Stimulated activated naive CD4-positive, alpha-beta T cell (primary cell): Measurements from ENCODE around the gene ZBTB17.
"Not testable (repeated sequence)": the region's sequence is repeated elsewhere in the genome, so short reads cannot be mapped to it uniquely, and the experiment has no call there.

Source experiments
- DNase-seq, 6 experiments: peaks; one replicate each; lab custom pipeline; 2025; lab: John Stamatoyannopoulos, UW

The ZBTB17 gene

GRCh38 chr1:15988856-15989736 is 13.2 kb upstream of the ZBTB17 start:
- DNase-seq, result no peak

DNA sequence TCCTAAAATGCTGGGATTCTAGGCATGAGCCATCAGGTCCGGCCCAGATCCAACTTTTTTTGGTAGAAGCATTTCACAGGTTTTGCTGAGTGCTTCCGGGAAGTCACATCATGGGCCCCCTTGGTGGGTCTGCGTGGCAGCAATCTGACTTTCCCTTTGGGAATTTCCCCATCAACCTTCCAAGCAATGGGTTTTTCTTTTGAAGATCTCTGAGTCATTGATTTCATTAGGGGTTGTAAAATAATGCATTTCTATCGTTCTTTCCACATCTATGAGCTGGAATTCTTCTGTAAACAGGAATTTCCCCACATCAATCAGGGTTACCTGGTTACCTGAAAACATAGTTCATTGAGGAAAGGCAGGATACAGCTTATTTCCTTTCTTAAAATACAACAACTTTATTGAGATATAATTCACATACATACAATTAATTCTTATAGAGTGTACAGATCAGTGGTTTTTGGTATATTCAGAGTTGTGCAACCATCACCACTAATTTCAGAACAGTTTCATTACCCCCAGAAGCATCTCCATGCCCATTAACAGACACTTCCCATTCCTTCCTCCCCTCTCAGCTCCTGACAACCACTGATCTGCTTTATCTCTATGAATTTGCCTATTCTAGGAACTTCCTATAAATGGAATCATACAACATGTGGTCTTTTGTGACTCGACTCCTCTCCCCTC is 9.9 kb upstream of the ZBTB17 start:
- no peak for DNase-seq

DNA sequence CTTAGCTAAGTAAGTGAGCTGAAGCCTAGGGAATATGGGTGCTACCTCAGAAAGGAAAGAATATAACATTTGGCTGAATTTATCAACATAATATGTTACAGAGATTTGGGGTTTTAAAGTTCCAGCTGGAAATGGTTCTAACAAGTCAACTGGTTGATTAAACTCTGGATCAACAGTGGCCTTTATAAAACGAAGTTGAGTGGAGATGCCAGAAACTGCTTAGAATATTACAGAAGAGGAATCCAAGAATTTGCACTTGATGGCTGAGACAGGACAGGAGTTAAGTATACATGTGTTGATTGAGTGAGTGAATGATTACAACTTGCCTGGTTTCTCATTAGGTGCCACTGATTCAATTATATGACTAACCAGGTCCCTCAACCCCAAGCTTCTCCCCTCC is 7.4 kb upstream of the ZBTB17 start:
- no peak for DNase-seq

- DNase-seq, result no peak
Measured at GRCh38 chr1:15981679-15982078, 5.8 kb upstream of the ZBTB17 start.

GRCh38 chr1:15977947-15978346 is 2.0 kb upstream of the ZBTB17 start:
- DNase-seq, result not testable (repeated sequence)

DNA sequence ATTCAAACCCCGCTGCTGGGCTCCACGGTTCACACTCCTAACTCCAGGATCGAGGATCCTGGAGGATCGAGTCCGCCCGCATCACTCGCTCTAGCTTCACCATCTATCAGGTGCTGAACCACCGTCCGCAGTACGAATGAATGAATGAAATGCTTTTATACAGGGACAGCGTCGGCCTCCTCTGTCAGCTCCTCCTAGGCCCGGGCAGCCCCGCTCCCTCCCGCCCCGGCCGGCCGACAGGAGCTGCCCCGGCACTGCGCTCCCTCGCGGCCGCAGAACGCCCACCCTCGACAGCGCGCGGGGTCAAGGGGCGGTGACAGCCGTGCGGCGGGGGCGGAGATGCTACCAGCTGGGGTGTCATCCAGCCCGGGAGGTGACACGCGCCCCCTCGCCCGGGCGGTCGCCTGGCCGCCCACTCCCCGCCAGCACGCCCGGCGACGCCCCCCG is 520 bp downstream of the ZBTB17 start:
- DNase-seq, result peak in 2 of 6 experiments; percentile 54 to 74

DNA sequence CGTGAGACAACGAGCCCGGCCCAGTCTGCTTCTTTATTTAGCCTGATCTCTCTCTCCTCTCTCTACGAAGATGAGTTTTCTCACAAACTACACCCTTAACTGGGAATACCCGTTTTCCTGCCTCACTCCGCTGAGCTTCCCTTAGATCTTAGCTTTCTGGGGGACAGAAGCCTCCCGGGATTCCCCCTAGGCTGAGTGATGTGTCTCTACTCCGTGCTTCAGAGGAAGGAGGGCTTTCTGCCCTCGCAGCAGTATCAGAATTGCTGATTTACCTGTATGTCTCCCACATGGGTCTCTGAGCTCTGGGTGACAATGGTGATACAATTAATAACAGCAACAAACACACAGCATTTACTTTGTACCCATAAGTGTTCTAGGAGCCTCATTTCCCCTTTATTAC is 1.0 kb downstream of the ZBTB17 start:
- no peak for DNase-seq

DNA sequence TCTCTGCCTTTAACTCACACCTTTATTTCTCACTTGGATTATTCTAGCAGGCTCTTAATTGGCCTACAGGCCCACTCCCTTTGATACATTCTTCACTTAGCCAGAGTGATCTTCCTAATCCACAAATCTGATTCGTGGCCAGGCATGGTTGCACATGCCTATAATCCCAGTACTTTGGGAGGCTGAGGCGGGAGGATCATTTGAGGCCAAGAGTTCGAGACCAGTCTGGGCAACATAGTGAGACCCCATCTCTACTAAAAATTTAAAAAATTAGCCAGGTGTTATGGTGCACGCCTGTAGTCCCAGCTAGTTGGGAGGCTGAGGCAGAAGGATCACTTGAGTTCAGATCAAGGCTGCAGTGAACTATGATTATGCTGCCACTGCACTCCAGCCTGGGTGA is 2.1 kb downstream of the ZBTB17 start:
- no peak for DNase-seq

GRCh38 chr1:15972409-15972808 is 3.5 kb downstream of the ZBTB17 start:
- no peak for DNase-seq

GRCh38 chr1:15970911-15971310 is 5.0 kb downstream of the ZBTB17 start:
- DNase-seq, result no peak

DNA sequence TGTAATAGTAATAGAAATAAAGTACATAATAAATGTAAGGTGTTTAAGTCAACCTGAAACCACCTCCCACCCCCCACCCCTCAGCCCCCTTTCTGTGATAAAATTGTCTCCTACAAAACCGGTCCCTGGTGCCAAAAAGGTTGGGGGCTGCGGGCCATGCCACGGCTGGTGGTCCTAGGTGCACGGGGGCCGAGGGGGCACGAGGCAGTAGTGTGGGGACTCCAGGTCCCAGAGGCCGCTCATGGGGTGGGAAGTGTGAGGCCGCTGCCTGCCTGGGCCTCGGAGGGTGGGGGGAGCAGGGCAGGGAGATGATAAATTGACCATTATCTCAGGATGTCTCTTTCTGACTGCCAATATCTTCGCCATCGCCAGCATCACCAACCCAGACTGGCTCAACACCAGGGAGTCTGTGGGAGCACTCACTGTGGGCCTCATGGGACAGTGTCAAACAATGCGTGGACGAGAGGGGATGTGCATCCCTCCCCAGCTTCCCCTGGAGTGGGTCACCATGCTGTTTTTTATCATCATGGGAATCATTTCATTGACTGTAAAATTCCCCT is 6.5 kb downstream of the ZBTB17 start:
- DNase-seq, result no peak

GRCh38 chr1:15968172-15968571 is 7.7 kb downstream of the ZBTB17 start:
- no peak for DNase-seq

DNA sequence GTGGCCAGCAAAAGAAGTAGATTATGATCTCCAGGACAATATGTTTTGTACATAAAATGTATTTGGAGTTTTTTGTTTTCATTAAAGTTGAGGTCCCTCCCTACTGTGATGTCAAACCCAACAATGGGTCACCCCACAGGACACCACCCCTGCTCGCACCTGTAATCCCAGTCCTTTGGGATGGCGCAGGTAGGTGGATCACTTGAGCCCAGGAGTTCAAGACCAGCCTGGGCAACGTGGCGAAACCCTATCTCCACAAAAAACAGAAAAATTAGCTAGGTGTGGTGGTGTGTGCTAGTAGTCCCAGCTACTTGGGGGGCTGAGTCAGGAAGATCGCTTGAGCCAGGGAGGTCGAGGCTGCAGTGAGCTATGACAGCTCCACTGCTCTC is 9.0 kb downstream of the ZBTB17 start:
- DNase-seq, result no peak

- peak in 4 of 6 experiments; percentile 7 to 36 (median 13) for DNase-seq
Measured at GRCh38 chr1:15966081-15966955, 9.6 kb downstream of the ZBTB17 start.

DNA sequence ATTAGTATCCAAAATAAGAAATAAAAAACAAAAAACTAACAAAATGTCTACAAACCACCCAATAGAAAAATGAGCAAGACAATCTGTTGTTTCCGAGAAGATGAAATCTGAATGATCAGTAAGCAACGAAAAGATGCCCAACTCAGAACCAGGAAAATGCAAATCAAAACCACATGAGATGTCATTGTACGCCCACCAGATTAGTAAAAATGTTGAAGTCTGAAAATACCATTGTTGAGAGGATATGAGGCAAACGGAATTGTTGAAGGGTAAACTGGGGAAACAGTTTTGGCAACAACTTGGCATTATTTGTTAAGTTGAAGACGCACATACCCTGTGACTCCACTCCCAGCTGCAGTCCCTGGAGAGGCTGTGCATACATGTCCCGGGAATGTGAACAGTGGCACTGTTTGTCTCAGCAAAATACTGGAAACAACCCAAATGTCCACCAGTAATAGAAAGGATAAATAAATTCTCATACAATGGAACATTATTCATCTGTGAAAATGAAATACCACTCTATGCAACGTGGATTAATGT is 10.6 kb downstream of the ZBTB17 start:
- DNase-seq, result no peak

DNA sequence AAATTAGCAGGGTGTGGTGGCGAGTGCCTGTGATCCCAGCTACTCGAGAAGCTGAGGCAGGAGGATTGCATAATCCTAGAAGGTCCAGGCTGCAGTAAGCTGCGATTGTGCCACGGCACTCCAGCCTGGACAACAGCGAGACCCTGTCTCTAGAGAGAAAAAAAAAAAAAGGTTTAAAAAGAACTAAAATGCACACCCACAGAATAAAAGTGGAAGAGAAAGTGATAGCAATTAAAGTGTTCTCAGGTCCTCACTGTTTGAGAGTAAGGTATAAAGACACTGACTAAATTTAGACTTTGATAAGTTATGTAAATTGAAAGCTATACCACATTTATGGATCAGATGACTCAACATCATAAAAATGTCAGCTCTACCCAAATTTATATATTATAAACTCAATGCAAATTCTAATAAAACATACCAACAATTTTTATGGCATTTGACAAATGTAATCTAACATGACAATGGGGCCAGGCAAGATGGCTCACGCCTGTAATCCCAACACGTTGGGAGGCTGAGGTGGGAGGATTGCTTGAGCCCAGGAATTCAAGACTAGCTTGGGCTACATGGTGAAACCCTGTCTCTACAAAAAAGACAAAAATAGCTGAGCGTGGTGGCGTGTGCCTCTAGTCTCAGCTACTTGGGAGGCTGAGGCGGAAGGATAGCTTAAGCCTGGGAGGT is 11.8 kb downstream of the ZBTB17 start:
- DNase-seq, result no peak

- DNase-seq, result no peak
Measured at GRCh38 chr1:15963363-15963967, 12.4 kb downstream of the ZBTB17 start.

DNA sequence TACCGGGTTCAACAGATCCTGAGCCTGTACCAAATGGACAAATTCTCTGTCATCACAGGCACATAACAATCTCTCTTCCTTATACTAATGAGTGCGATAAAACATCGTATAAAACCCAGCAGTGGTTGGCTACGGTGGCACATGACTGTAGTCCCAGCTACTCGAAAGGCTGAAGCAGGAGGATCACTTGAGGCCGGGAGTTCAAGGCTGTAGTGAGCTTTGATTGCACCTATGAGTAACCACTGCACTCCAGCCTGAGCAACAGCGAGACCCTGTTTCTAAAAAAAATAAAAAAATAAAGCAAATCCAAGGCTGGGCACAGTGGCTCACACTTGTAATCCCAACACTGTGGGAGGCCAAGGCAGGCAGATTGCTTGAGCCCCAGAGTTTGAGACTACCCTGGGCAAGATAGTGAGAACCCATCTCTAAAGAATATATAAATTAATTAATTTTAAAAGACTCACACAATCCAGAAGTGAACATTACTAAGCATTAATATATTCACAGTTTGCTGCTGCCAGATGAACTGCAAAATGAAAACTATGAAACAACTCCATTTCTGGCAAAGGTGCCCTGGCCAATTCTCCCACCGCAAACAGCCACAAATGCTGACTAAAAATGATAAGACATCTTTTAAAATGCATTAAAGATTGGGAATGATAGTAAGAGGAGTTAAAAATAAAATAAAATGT is 13.1 kb downstream of the ZBTB17 start:
- DNase-seq, result no peak

DNA sequence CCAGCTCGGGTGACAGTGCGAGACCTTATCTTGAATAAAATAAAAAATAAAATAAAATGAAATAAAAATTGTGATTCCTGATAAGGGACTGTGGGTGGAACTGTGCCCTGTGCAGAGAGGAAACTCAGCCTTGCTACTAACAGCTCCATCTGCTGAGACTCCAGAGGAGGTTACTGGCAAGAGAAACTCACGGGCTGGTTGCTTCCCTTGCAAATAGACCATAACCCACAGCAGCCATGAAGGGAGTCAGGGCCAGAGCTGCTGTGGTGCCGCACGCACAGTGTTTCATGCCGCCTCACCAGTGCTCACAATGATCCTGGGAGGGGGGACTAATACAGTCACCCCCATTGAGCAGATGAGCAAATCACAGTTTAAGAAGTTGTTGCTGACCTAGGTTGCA is 13.7 kb downstream of the ZBTB17 start:
- no peak for DNase-seq

DNA sequence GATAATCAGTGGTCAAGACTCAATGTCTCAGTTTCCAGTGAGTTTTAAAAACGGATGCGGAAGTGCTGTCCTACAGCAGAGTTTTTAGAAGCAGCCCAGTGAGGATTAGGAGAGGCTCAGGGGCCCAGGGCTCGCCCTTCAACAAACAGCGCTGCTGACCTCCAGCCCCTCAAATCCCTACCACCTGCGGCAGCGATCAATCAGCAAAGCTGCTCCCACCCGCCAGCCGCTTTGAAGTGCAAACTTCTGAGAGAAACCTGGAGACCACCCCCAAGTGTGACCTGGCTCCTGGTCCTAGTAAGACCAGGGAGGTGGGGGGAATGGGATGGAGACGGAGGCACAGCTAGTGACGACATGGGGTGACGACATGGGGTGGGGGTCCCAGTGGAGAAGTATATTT is 14.4 kb downstream of the ZBTB17 start:
- no peak for DNase-seq
